ENCODE results near the gene LRRC32.

The LRRC32 gene

DNA sequence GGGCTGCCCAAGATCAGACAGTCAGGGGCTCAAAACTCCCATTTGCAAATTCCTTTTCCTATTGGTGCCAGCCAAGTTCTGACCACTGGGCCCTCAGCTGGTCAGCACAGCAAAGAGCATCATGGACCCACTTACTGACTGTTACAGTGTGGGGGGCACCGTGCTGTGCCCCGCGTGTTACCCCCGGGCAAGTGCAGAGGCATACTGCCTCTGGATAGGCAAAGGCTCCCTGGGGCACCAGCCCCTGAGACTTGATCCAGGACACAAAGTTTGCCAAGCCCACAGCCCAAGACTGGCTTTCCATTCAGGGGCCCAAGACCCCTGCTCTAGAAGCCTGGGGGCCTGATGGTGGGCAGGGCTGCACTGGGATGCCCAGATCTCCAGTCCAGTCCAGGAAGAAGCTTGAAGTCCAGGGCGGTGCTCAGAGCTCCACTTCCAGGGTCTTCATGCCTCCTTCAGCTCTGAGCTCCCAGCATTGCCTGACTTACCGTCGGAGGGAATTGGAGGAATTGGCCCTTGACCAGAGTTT lies 6.6 kb downstream of the LRRC32 start:
- TF ChIP-seq, protein P1, sequence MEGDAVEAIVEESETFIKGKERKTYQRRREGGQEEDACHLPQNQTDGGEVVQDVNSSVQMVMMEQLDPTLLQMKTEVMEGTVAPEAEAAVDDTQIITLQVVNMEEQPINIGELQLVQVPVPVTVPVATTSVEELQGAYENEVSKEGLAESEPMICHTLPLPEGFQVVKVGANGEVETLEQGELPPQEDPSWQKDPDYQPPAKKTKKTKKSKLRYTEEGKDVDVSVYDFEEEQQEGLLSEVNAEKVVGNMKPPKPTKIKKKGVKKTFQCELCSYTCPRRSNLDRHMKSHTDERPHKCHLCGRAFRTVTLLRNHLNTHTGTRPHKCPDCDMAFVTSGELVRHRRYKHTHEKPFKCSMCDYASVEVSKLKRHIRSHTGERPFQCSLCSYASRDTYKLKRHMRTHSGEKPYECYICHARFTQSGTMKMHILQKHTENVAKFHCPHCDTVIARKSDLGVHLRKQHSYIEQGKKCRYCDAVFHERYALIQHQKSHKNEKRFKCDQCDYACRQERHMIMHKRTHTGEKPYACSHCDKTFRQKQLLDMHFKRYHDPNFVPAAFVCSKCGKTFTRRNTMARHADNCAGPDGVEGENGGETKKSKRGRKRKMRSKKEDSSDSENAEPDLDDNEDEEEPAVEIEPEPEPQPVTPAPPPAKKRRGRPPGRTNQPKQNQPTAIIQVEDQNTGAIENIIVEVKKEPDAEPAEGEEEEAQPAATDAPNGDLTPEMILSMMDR (IDR thresholded peaks at IDR 0.05; ENCODE audit: control insufficient read depth, extremely low read depth, insufficient read depth) = no peak
- no peak for DNase-seq (ENCODE audit: low read depth)
- H3K4me3 ChIP-seq (ENCODE audit: low read depth, low read length) = no peak overlapping the region

DNA sequence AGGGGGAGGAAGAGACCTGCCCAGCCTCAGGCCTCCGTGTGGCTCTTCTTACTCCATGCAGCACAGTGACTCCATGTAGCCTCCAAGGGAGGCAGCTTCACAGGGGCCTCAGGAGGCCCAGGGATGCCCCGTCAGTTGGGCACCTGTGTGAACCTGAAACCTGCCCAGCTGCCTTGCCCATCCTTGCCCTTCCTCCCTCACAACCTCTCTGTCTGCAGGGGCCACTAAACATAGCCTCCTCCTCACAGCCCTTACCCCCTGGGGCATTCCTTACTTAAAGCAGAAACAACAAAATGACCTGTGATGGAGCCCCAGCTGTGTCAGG lies 7.1 kb downstream of the LRRC32 start:
- TF ChIP-seq, protein P1 (IDR thresholded peaks at IDR 0.05; ENCODE audit: control insufficient read depth, extremely low read depth, insufficient read depth) = no peak
- no peak overlapping the region for H3K4me3 ChIP-seq (ENCODE audit: low read depth, low read length)
- DNase-seq (ENCODE audit: low read depth) = no peak

DNA sequence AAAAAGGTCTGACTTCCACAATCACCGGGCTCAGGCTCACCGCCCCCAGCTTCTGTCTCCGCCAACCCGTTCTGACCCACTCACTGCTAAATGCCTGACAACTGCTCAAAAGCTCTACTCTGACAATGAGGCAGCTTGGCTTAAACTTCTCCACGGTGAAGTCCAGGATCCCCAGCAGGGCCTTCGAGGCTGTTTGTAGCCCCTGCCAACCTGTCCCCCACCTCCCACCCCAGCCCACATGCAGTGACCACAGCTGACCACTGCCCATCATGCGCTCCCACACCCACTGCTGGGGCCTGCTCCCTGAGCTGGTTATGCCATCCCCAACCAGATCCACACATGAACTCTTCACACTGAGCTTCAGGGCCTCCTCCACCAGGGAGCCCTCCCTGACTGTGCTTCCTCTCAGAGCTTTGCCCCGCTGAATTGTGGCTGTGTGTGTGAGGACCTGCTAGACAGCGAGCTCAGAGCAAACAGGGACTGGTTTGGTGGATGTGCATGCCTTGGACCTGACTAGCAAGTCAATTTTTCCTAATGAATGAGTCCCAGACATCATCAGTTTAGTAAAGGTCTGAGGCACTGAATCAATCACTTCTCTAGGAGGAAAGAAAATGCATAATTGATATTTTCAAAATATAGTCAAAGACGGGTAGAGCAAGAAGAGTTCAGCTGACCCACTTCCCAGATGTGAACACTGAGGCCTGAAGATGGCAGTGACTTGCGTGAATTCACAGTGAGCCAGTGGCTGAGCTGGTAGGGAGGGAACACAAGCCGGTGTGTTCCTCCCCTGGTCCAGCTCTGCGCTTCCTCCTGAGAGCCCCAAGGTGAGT lies 7.7 kb downstream of the LRRC32 start:
- H3K4me3 ChIP-seq (ENCODE audit: low read depth, low read length) = no peak overlapping the region
- TF ChIP-seq, protein P1 (IDR thresholded peaks at IDR 0.05; ENCODE audit: control insufficient read depth, extremely low read depth, insufficient read depth) = no peak
- DNase-seq (ENCODE audit: low read depth) = no peak

DNA sequence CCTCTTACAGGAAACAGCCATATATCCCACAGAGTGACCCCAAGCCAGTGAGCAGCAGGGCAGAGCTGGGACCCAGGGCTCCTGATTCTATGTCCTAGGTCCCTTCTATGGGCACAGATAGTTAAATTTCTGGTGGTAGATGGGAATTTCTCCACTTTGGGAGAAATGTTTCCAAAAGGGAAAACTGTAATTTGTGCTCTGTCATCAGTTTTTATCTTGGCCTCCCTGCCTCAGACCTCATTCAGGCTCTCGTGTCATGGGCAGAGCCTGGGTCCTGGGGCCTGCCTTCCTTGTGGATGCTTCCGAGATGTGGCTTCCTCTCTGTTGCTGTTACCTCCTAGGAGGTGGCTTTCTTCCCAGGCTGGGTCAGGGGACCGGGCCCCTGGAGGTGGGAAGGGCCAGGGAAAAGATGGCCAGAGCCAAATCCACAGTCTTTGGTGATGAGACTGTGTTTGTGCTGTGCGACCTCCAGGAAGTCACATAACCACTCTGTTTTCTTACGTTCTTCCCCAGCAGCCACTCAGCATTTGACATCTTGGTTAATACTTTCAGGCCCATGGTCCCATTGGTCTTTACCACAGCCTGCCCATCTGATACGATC lies 8.6 kb downstream of the LRRC32 start:
- TF ChIP-seq, protein P1 (IDR thresholded peaks at IDR 0.05; ENCODE audit: control insufficient read depth, extremely low read depth, insufficient read depth) = no peak
- no peak for DNase-seq (ENCODE audit: low read depth)
- no peak overlapping the region for H3K4me3 ChIP-seq (ENCODE audit: low read depth, low read length)

DNA sequence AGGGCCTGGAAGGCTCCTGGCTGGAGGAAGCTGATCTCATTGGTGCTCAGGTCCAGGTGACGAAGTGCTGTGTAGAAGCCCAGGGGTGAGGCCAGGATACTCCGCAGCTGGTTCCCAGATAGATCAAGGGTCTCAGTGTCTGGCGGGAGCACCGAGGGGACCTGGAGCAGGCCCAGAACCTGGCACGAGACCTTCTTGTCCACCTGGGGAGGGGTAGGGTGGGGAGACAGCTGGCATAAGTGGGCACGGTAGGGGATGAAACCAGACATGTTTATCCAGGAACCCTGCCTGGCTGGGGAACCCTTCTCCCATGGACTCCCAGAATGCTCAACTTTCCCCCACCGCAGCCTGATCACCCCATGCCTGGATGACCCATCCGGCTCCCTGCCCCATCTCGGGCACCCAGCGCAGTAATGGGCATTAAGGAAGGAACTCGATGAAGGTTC lies 9.2 kb downstream of the LRRC32 start:
- TF ChIP-seq, protein P1 (IDR thresholded peaks at IDR 0.05; ENCODE audit: control insufficient read depth, extremely low read depth, insufficient read depth) = no peak

DNA sequence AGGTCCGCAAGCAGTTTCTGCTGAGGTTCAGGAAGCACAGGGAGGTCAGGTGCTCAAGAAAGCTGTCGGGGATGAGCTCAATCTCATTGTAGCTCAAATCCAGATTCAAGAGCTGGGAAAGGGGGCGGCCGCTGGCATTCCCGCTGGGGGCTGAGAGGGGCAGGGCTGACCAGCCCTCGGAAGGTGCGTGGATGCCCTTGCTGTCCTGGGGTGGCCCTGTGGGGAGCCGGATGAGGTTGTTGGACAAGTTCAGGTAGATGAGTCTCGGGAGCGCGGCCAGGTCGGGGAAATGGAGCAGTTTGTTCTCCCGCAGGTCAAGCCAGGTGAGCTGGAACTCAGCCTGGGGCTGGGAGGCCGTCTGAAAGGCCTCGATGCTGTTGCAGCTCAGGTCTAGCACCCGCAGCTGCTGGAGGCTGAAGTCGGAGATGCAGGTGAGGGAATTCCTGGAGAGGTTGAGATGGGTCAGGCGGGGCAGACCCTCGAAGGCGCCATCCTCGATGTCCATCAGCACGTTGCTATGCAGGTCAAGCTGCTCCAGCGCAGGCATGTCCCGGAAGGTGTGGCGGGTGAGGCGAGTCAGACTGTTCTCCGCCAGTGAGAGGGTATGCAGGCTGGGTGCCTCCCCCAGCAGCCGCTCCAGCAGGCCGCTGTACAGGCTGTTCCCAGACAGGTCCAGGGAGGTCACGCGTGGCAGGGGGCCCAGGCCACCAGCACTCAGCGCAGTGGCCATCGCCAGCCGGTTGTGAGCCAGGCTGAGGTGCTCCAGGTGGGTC lies 9.8 kb downstream of the LRRC32 start:
- H3K4me3 ChIP-seq (ENCODE audit: low read depth, low read length) = no peak overlapping the region
- peak; percentile 75 for DNase-seq (ENCODE audit: low read depth)
- TF ChIP-seq, protein P1 (IDR thresholded peaks at IDR 0.05; ENCODE audit: control insufficient read depth, extremely low read depth, insufficient read depth) = no peak

More for the DNA sequence above, 9.2 kb downstream of the LRRC32 start:
- no peak overlapping the region for H3K4me3 ChIP-seq (ENCODE audit: low read depth, low read length)
- DNase-seq (ENCODE audit: low read depth) = no peak
